Brain microvascular endothelial cell (primary cell): ENCODE measurements around the gene B3GNT4.
A peak's percentile ranks its signal among the peaks of the same experiment; 100 is the strongest.

ENCODE experiments used
- DNase-seq: peaks from one replicate; pipeline ENCODE4 v3.0.0-alpha.2; 2020
- H3K27ac ChIP-seq: fragments of 250-450 bp; sonication (Bioruptor Pico); 2 replicates; pipeline ENCODE4 v1.5.1; 2020; ENCODE audit warnings: mild to moderate bottlenecking, moderate library complexity
- H3K27me3 ChIP-seq: fragments of 250-450 bp; sonication (Bioruptor Pico); replicated peaks from 2 replicates; pipeline ENCODE4 v1.5.1; 2020; ENCODE audit warnings: mild to moderate bottlenecking
- H3K36me3 ChIP-seq: fragments of 250-450 bp; sonication (Bioruptor Pico); replicated peaks from 2 replicates; pipeline ENCODE4 v1.5.1; 2020; ENCODE audit warnings: mild to moderate bottlenecking
- H3K4me3 ChIP-seq: 2 replicates; pipeline ENCODE4 v1.5.1; 2011; ENCODE audit warnings: low read depth, mild to moderate bottlenecking, control low read depth, low read length, moderate library complexity
- CTCF ChIP-seq: IDR thresholded peaks from 2 replicates; pipeline ENCODE4 v1.5.1; 2011; ENCODE audit warnings: low read depth, mild to moderate bottlenecking, moderate library complexity, low read length, control low read depth, inconsistent platforms; ENCODE audit errors: missing control alignments
- in situ Hi-C: cut with HindIII; loops from 2 replicates; pipeline ENCODE4 v1.10.0; 2017; ENCODE audit warnings: low sequenced_read_pairs, low pct_ligation_motif_present

The B3GNT4 gene

DNA sequence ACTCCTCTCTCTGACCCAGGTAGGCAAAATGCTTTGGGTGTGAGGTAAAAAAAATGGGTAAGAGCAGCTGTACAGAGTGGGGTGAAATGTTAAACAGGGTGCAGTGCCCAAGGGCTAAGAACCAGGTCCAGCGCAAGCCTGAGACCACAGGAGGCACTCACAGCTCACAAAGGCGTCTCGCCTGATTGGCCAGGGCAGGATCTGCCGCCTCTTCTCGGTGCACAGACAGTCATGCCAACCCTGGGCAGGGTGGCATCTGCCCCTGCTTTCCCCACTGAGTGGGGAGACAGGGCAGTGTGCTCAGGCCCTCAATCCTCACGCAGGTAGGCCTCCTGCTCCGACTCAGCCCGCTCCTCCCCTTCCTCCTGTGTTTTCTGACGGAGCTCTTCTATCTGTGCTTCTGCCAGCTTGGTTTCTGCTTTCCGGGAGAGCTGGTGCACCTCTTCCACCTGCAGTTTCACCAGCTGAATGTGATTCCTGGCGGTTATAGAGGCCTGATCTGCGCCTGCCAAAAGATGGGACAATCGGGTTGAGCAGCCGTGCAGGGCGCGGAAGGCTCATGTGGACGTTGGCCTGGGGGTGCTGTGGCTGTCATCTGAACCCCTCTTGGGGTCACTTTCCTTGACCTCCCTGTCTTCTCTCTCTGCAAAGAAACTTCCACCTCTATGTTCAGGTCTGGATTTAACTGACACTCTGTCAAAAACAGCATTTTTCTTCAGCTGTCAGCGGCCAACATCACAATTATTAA lies 4.7 kb downstream of the B3GNT4 start:
- Histone ChIP-seq H3K4me3 (no peak overlapping the region), H3K27ac (no peak overlapping the region), H3K36me3 (peaks cover 35% of the 10 kb centered on the region), H3K27me3 (peaks cover 16% of the 10 kb centered on the region)
- TF ChIP-seq CTCF = no peak
- DNase-seq = no peak
- in situ Hi-C loops = no loop called here

GRCh38 chr12:122215771-122216170 lies 12.3 kb downstream of the B3GNT4 start:
- no peak overlapping the region for H3K4me3 ChIP-seq
- H3K36me3 ChIP-seq = peaks cover 62% of the 10 kb centered on the region
- no peaks in the 10 kb centered on the region for H3K27me3 ChIP-seq
- TF ChIP-seq CTCF = no peak
- in situ Hi-C loops = no loop called here
- H3K27ac ChIP-seq = no peak overlapping the region
- DNase-seq = no peak

DNA sequence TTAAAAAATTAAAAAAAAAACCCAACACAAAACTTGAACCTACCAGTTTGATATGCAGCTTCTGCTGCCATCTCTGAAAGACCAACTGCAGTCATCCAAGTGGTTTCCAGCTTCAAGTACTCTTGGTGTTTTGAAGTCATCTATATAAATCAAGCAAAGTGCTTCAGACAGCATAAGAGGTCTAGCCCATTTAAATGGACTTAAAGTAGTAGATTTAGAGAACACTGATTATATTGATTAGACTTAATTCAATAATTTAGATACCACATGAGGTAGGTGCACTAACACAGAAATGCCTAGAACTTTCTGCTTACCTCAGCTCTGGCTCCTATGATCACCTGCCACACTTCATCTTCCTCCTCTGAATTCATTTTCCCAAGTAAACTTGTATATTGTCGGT lies 12.9 kb downstream of the B3GNT4 start:
- Histone ChIP-seq H3K36me3 (peaks cover 63% of the 10 kb centered on the region), H3K27ac (no peak overlapping the region), H3K27me3 (no peaks in the 10 kb centered on the region), H3K4me3 (no peak overlapping the region)
- in situ Hi-C loops = no loop called here
- no peak for TF ChIP-seq CTCF
- no peak for DNase-seq

GRCh38 chr12:122225683-122226365 lies 22.3 kb downstream of the B3GNT4 start, which contains the start of gene DIABLO:
DIABLO (minus strand) TSS chr12:122226052; CDS start chr12:122226014, 38 bp downstream.
- no peak for TF ChIP-seq CTCF
- Histone ChIP-seq H3K27me3 (no peaks in the 10 kb centered on the region), H3K27ac (peak within 1 kb of the TSS; percentile 79), H3K4me3 (peak within 1 kb of the TSS; percentile 93), H3K36me3 (peaks cover 6% of the 10 kb centered on the region)
- in situ Hi-C loops = no loop called here
- peak; percentile 99 for DNase-seq

DNA sequence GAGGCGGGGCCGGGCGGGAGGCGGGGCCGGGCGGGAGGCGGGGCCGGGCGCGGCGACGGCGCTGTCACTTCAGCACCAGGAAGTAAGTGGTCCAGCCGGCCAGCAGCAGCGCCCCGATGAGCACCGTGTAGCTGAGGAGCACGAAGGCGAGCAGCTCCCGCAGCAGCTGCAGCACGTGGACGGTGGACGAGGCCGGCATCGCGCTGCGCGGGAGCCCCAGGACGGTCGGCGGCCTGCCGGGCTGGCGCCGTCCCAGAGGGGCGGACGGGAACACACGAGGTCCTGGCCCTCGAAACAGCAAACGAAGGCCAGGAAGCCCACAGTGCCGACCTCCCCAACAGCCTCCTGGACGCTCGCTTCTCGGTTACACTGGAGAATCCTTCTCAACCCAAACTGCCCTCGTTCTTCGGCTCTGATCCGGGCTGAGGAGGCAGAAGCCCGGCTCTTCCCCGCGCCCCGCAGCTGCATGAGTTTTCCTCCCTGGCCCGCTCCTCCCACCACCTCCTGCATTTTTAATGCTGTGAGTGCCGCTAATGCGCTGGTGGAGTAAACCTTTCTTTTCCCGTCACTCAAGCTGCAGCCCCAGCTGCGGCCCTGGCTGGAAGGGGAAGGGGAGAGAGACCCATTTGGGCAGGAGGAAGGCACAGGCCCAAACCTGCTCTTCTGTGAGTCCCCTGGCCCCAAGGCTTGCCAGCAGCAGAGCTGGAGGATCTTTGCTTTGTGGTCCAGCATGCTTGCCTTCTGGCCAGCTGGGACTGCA lies 23.0 kb downstream of the B3GNT4 start:
- Histone ChIP-seq H3K27me3 (no peaks in the 10 kb centered on the region), H3K4me3 (peak overlapping the region; percentile 22), H3K36me3 (no peaks in the 10 kb centered on the region), H3K27ac (no peak overlapping the region)
- in situ Hi-C loops = no loop called here
- no peak for TF ChIP-seq CTCF
- DNase-seq = no peak
